Left forelimb (tissue), 1 donor: ENCODE data around the gene HEATR5B.
"Not testable (repeated sequence)": the region's sequence is repeated elsewhere in the genome, so short reads cannot be mapped to it uniquely, and the experiment has no call there.

Experiments
- DNase-seq: peaks from one replicate; pipeline ENCODE4 v3.0.0-alpha.2; 2018; ENCODE audit warnings: low spot score

Gene HEATR5B

DNA sequence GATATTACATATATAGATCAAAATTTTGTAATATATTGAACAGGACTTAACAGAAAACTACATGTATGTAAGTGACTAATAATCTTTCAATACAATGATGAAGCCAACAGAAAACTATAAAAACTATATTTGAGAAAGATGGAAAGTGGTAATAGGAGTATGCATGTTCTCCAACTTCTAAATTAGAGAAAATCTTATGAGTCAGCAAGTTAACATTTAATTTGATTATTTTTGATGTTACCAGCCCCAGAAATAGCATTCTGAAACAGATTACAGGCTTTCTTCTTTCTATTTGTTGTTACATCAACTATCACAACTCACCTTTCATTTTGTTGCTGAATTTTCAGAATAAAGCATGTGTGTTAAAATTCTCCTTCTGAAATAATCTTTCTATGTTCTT, 147.6 kb downstream of the HEATR5B start:
- DNase-seq, result not testable (repeated sequence)

DNA sequence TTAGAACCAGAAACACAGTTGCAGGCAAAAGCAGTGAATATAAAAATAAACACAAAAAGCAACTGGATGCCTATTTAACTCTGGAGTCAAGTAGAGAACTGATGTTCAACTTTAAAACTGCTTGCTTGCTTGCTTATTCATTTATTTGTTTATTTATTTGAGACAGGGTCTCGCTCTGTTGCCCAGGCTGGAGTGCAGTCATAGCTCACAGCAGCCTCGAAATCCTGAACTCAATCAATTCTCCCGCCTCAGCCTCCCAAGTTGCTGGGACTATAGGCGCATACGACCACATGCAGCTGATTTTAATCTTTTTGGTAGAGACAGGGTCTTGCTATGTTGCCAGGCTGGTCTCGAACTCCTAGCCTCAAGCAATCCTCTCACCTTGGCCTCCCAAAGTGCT, 152.5 kb downstream of the HEATR5B start:
- DNase-seq, result not testable (repeated sequence)
